Inferior parietal cortex (tissue), 1 donor: ENCODE measurements around the gene SLC6A13.
"Not testable (repeated sequence)": the region's sequence is repeated elsewhere in the genome, so short reads cannot be mapped to it uniquely, and the experiment has no call there.

ENCODE experiments used
- DNase-seq: peaks from one replicate; pipeline ENCODE4 v3.0.0-alpha.2; 2016; ENCODE audit errors: extremely low spot score

SLC6A13 gene

DNA sequence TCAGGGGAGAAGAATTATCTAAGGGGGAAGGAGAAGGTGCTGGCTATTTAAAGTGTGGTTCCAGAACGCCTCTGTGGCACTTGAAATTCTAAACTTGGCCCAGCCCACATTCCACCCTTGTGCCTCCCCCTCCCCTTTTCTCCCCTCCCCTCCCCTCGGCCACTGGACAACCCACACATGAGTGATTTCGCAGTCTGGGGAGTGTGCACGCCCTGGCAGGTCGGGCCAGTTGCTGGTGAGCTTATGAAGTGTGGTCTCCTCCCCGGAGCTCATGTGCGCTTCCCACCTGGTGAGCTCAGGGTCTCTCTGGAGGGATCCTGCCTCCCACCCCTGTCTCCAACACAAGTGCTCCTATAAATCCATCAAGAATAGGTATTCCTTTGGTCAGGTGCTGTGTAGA lies at the start of gene SLC6A13:
TSS of gene SLC6A13 (minus strand) at position 20 of the 400 bp plus-strand sequence. CDS start 2,784 bp downstream, outside the sequence.
- DNase-seq, result no peak

DNA sequence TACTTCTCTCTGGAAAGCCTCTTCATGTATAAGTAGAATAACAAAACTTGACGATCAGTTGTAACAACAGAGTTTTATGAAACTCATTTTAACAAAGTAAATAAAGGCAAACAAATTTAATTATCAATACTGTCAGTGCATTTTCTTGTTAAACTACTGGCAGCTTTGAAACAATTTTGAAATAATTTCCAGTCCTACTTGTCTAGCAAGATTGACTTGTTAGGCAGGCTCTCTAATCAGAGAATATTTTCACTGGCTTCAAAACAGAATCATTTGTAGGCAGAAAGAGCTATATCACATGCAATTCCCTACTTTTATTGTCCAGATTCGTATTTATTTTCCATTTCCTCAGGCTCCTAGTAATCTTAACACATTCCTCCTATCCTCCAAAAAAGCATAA lies 45.9 kb upstream of the SLC6A13 start:
- no peak for DNase-seq

- no peak for DNase-seq
These were observed 44.8 kb upstream of the SLC6A13 start for GRCh38 chr12:307406-307805.

DNA sequence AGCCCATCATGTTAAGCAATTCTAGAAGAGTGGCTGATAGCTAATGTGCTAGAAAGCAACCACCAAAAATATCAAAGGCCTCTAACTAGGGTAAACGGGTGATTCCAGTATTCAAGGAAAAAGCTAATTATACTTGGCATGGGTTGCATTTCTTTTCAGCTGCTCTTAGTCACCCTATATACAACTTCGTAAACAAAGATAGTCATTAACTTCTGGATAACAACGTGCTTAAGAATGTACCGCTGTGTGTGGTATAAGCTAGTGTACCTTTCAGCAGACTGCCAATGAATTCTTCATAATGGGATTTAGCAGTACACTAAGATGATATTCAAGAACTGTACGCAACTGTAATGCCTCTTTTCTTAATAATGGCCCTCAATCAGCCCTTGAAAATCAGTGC lies 42.2 kb upstream of the SLC6A13 start:
- no peak for DNase-seq

GRCh38 chr12:302766-303165 lies 40.1 kb upstream of the SLC6A13 start:
- not testable (repeated sequence) for DNase-seq

DNA sequence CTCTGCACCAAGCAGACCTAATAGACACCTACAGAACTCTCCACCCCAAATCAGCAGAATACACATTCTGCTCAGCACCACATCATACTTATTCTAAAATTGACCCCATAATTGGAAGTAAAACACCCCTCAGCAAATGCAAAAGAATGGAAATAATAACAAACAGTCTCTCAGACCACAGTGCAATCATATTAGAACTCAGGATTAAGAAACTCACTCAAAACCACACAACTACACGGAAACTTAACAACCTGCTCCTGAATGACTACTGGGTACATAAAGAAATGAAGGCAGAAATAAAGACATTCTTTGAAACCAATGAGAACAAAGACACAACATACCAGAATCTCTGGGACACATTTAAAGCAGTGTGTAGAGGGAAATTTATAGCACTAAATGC lies 37.5 kb upstream of the SLC6A13 start:
- DNase-seq, result not testable (repeated sequence)

- DNase-seq, result not testable (repeated sequence)
These were observed 36.9 kb upstream of the SLC6A13 start for GRCh38 chr12:299511-299910.

GRCh38 chr12:298059-298458 lies 35.4 kb upstream of the SLC6A13 start:
- not testable (repeated sequence) for DNase-seq

GRCh38 chr12:295132-295531 lies 32.5 kb upstream of the SLC6A13 start:
- DNase-seq, result no peak

DNA sequence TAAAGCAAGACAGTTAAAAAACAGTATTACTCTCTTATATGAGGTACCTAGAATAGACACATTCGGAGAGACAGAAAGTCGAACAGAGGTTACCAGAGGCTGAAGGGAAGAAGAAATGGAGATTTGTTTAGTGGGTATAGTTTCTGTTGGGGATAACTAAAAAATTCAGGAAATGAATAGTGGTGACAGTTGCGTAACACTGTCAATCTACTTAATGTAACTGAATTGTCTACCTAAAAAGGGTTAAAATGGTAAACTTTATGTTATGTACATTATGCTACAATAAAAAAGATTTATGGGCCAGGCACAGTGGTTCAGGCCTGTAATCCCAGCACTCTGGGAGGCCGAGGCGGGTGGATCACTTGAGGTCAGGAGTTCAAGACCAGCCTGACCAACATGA lies 30.6 kb upstream of the SLC6A13 start:
- no peak for DNase-seq

DNA sequence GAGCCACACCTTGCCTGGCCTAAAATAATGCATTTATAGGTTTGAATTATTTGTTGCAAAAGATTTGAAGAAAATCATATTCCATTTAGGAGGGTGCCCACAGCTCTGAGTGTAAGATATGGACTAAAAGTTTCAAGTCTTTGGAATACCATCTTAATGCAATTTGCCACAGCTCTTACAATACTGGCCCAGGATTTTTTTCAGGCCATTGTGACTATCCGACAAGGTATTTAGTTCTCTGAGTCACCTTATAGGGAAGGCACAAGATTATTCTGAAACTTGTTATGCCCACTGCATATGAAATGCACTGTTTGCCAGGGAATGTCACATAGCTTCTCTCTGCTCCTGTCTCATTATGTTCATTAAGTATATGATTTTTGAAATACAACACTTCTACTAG lies 29.6 kb upstream of the SLC6A13 start:
- DNase-seq, result no peak

GRCh38 chr12:291153-291723 lies 28.6 kb upstream of the SLC6A13 start:
- DNase-seq, result no peak

GRCh38 chr12:288687-289086 lies 26.1 kb upstream of the SLC6A13 start:
- DNase-seq, result no peak

GRCh38 chr12:286531-287300 lies 24.1 kb upstream of the SLC6A13 start:
- DNase-seq, result no peak

- DNase-seq, result no peak
These were observed 15.4 kb upstream of the SLC6A13 start for GRCh38 chr12:278046-278445.

DNA sequence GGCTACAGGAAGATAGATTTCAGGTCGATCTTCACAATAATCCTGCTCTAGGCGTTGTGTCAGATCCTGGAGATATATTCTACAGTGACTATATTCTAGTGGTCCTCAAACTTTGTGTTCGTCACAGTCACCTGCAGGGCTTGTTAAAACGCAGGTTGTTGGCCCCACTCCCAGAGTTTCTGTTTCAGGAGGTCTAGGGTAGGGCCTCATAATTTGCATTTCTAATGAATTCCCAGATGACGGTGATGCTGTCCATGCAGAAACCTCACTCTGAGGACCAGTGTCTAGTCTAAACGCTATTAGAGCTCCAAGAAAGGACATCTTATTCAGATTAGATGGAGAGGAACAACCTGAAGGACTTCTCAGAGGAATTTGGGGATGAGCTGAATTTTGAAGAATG lies 13.2 kb upstream of the SLC6A13 start:
- no peak for DNase-seq

DNA sequence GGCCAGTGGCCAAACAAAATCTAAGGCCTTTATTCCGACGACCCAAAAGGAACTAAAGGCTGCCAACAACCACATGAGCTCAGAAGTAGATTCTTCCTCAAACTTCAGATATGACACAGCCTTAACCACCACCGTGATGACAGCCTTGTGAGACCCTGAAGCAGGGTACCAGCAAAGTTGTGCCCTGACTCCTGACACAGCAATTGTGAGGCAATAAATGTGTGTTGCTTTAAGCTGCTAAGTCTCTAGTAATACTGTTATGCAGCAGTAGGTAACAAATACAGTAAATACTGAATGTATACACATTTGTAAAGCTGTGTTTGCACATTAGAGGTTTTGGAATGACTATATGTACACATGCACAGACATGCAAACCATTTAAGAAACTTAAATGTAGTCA lies 10.7 kb upstream of the SLC6A13 start:
- DNase-seq, result no peak

- DNase-seq, result no peak
These were observed 10.3 kb upstream of the SLC6A13 start for GRCh38 chr12:272942-273341.

- peak; percentile 12 for DNase-seq
These were observed 8.5 kb upstream of the SLC6A13 start for GRCh38 chr12:271161-271560.

- peak; percentile 22 for DNase-seq
These were observed 6.6 kb upstream of the SLC6A13 start for GRCh38 chr12:269191-269590.

- DNase-seq, result no peak
These were observed 5.8 kb upstream of the SLC6A13 start for GRCh38 chr12:268483-268840.

GRCh38 chr12:267581-268482 lies 5.2 kb upstream of the SLC6A13 start:
- peak; percentile 29 for DNase-seq

DNA sequence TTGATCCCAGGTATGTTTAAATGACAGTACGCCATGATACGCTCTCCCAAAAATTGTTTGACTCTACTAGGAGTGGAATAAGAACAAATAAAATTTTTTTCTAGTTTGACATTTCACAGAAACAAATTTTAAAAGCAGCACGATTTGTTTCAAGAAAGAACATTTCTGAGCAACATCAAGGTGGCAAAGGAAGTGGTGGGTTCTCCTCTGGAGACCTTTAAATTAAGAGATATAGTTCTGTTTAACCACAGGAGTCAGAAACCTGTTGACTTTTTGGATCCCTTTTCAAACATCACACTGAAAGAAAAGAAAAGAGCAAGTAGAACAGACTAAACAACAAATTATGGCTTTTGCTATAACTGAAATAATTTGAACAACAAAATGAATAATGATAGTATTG lies 2.5 kb upstream of the SLC6A13 start:
- DNase-seq, result no peak
